GM12878 (cell line): ENCODE results near the gene TSHZ2. TPM values are rescaled to one million over a fixed set of nuclear protein-coding genes. Genes with fewer than 3 reads are reported as not detected.

ENCODE experiments used
- ATAC-seq: fragments of 200-7000 bp; cut with Tn5 transposase; 3 replicates; pipeline ENCODE4 v1.9.1; 2020; ENCODE audit warnings: mild to moderate bottlenecking, moderate library complexity
- BruUV-seq: library from RNA; stranded (reverse); fragments of 400-500 nt; replicated peaks from 2 replicates; lab custom pipeline; 2021; lab: Mats Ljungman, UMichigan
- CTCF ChIA-PET: fragments of 300-600 bp; sonication (Branson Sonifier 250); formaldehyde crosslinking; extraction: SDS; loops from one replicate; lab custom pipeline; 2021; ENCODE audit warnings: inconsistent platforms; lab: Yijun Ruan, JAX
- POLR2A ChIA-PET: fragments of 350-600 bp; formaldehyde crosslinking; extraction: SDS; loops from one replicate; lab custom pipeline; 2021; ENCODE audit warnings: inconsistent platforms; lab: Charles Lee
- RAD21 ChIA-PET: fragments of 300-600 bp; sonication (Branson Sonifier 250); formaldehyde crosslinking; loops from one replicate; lab custom pipeline; 2023; ENCODE audit warnings: antibody characterized with exemption; ENCODE audit not compliant: unreplicated experiment; lab: Charles Lee
- SMC1A ChIA-PET: fragments of 300-600 bp; sonication (Branson Sonifier 250); formaldehyde crosslinking; loops from one replicate; lab custom pipeline; 2023; ENCODE audit not compliant: unreplicated experiment, uncharacterized antibody; lab: Charles Lee
- DNase-seq: peaks from one replicate; pipeline ENCODE4 v3.0.0-alpha.2; 2011; ENCODE audit warnings: low read depth, low spot score
- FAIRE-seq: peaks from 3 replicates; lab custom pipeline; 2011; peaks lifted over from hg19 to GRCh38; lab: Jason Lieb, UNC
- H2AFZ ChIP-seq: 2 replicates; pipeline ENCODE4 v1.6.0; 2011; ENCODE audit warnings: low read depth, low read length, control low read depth; ENCODE audit not compliant: control insufficient read depth
- H3K27ac ChIP-seq: 2 replicates; pipeline ENCODE4 v1.5.1; 2011; ENCODE audit warnings: control low read depth; ENCODE audit not compliant: control insufficient read depth, insufficient read depth
- H3K27me3 ChIP-seq, 2 experiments: replicated peaks in 1 of 2; 2 replicates each; pipeline versions ENCODE4 v1.6.0 to v1.6.1; 2011; ENCODE audit warnings: low read length in 1 of 2; ENCODE audit not compliant: control insufficient read depth in 2 of 2, insufficient read depth in 2 of 2
- H3K36me3 ChIP-seq, 2 experiments: 2 replicates each; pipeline ENCODE4 v1.5.1; 2011; ENCODE audit warnings: low read length in 1 of 2; ENCODE audit not compliant: control insufficient read depth in 2 of 2, insufficient read depth in 2 of 2
- H3K4me1 ChIP-seq: 2 replicates; pipeline ENCODE4 v1.6.1; 2011; ENCODE audit warnings: mild to moderate bottlenecking, low read length, moderate library complexity, mixed read lengths; ENCODE audit not compliant: control insufficient read depth, insufficient read depth
- H3K4me2 ChIP-seq: 2 replicates; pipeline ENCODE4 v1.6.0; 2011; ENCODE audit warnings: control low read depth; ENCODE audit not compliant: control insufficient read depth, insufficient read depth
- H3K4me3 ChIP-seq: fragments of 200-600 bp; sonication (generic); 2 replicates; pipeline ENCODE4 v1.5.1; 2016
- H3K79me2 ChIP-seq: 2 replicates; pipeline ENCODE4 v1.6.0; 2011; ENCODE audit warnings: low read length; ENCODE audit not compliant: control insufficient read depth, insufficient read depth
- H3K9ac ChIP-seq: 2 replicates; pipeline ENCODE4 v1.8.0; 2011; ENCODE audit warnings: low read length, control low read depth, mixed read lengths; ENCODE audit not compliant: control insufficient read depth, insufficient read depth
- H3K9me3 ChIP-seq: replicated peaks from 3 replicates; pipeline ENCODE4 v1.5.1; 2011; ENCODE audit warnings: mild to moderate bottlenecking, low read length; ENCODE audit not compliant: control insufficient read depth, insufficient read depth
- H4K20me1 ChIP-seq: 2 replicates; pipeline ENCODE4 v1.6.0; 2011; ENCODE audit not compliant: control insufficient read depth, insufficient read depth
- BCLAF1 ChIP-seq: fragments of 450-650 bp; IDR thresholded peaks from 2 replicates; pipeline ENCODE4 v1.6.1; 2017; ENCODE audit warnings: antibody characterized with exemption, mild to moderate bottlenecking, moderate library complexity
- CHD1 ChIP-seq: IDR thresholded peaks from 2 replicates; pipeline ENCODE4 v1.6.1; 2012; ENCODE audit warnings: low read depth, low read length, improper control_type of control experiment
- DPF2 ChIP-seq: fragments of 450-650 bp; IDR thresholded peaks from 2 replicates; pipeline ENCODE4 v1.6.1; 2017; ENCODE audit warnings: mild to moderate bottlenecking
- FOXK2 ChIP-seq: fragments of 450-650 bp; IDR thresholded peaks from 2 replicates; pipeline ENCODE4 v1.6.1; 2017; ENCODE audit warnings: mild to moderate bottlenecking, moderate library complexity
- RB1 ChIP-seq: fragments of 450-650 bp; formaldehyde crosslinking; IDR thresholded peaks from 2 replicates; pipeline ENCODE4 v1.6.1; 2017; ENCODE audit warnings: mild to moderate bottlenecking, borderline replicate concordance
- RFX5 ChIP-seq: IDR thresholded peaks from 2 replicates; pipeline ENCODE4 v1.6.1; 2011; ENCODE audit warnings: low read depth, low read length, improper control_type of control experiment
- SP1 ChIP-seq: IDR thresholded peaks from one replicate; pipeline ENCODE4 v1.6.1; 2011; ENCODE audit warnings: low read depth, low read length
- ZZZ3 ChIP-seq: IDR thresholded peaks from 2 replicates; pipeline ENCODE4 v1.6.1; 2011; ENCODE audit warnings: low read depth; ENCODE audit not compliant: control insufficient read depth, insufficient read length
- WGBS: methylation state at CpG from one replicate; pipeline ENCODE4 v1.1.6; 2016; ENCODE audit warnings: low lambda C conversion rate; ENCODE audit not compliant: insufficient replicate concordance, insufficient coverage; ENCODE audit errors: missing lambda C conversion rate; 5-methylcytosine and 5-hydroxymethylcytosine counted together
- in situ Hi-C: fragments of 300-500 bp; cut with MboI; formaldehyde crosslinking; loops from 9 replicates; pipeline ENCODE4 v1.14.3; 2018; ENCODE audit warnings: mixed read lengths
- intact Hi-C: fragments of 100-400 bp; cut with micrococcal nuclease; formaldehyde crosslinking; loops from one replicate; pipeline ENCODE4 v1.14.2; 2022; ENCODE audit not compliant: unreplicated experiment
- polyA plus RNA-seq, 11 experiments: library from polyadenylated mRNA; depleted of rRNA in 4 of 11; unstranded in 6 of 11; stranded (reverse) in 5 of 11; fragments of >200 nt; fragmentation: Nextera tagmentation in 4 of 11; fragmentation: Illumina TruSeq in 1 of 11; extraction: Ambion mirVana in 4 of 11; extraction: Trizol in 1 of 11; gene quantifications; 1 replicate in 1 of 11; 2 replicates in 10 of 11; pipeline versions ENCODE4 v1.2.1 to v1.2.3, GENCODE V29; 2011 to 2016; ENCODE audit warnings: inconsistent platforms in 2 of 11, missing spikeins in 2 of 11, low read depth in 1 of 11
- total RNA-seq, 4 experiments: library from RNA; depleted of rRNA in 3 of 4; stranded (reverse); fragments of >200 nt in 3 of 4; fragmentation: Illumina TruSeq in 1 of 4; extraction: Trizol in 1 of 4; gene quantifications; 2 replicates each; pipeline versions ENCODE4 v1.2.1 to v1.2.3, GENCODE V29; 2013 to 2021

Gene TSHZ2
- total and polyA plus RNA-seq, 10 of the 15 experiments (the other 5 are each of a cell fraction or from before 2014, with no cell fraction given): 0.01 to 0.86 (median 0.13) TPM; not detected in 2

- Histone ChIP-seq H3K36me3 (no peaks in the 10 kb centered on the region), H3K4me3 (no peak overlapping the region), H3K27ac (no peak overlapping the region), H2AFZ (no peak overlapping the region), H3K4me2 (no peak overlapping the region), H3K27me3 (no peaks in the 10 kb centered on the region), H3K9ac (no peak overlapping the region), H3K9me3 (no peaks in the 10 kb centered on the region), H4K20me1 (no peaks in the 10 kb centered on the region), H3K79me2 (no peaks in the 10 kb centered on the region), H3K4me1 (no peaks in the 10 kb centered on the region)
- RAD21 ChIA-PET: no interaction called here
- WGBS: 65% methylated on average over 7 of the region's 7 CpGs
- POLR2A ChIA-PET: interaction anchor here (0.6 kb wide), 1 partner anchor 11 kb away, joined by 3 read pairs; no protein-coding TSS in a partner anchor
- FAIRE-seq (no peak), DNase-seq (no peak), ATAC-seq (no peak)
- intact Hi-C loops (no loop called here), in situ Hi-C loops (no loop called here)
- no TSS peak for BruUV-seq
- no peak for TF ChIP-seq RFX5
- no peak for TF ChIP-seq BCLAF1
- no peak for TF ChIP-seq ZZZ3
- TF ChIP-seq RB1: no peak
- no peak for TF ChIP-seq DPF2
- TF ChIP-seq FOXK2: no peak
- no peak for TF ChIP-seq CHD1
- TF ChIP-seq SP1: no peak
- SMC1A ChIA-PET: interaction anchor here (1.4 to 1.8 kb wide), 3 partner anchors 13 to 73 kb away, joined by 3 to 5 read pairs (median 3); no protein-coding TSS in a partner anchor
- CTCF ChIA-PET: no interaction called here
Observed at GRCh38 chr20:53048387-53048786, 76.2 kb downstream of the TSHZ2 start.
